Astrocyte of the cerebellum (primary cell): ENCODE results near the gene TNFSF18.

Experiments
- DNase-seq: peaks from one replicate; pipeline ENCODE4 v3.0.0-alpha.2; 2011; ENCODE audit warnings: low read depth
- H3K4me3 ChIP-seq: 2 replicates; pipeline ENCODE4 v1.5.1; 2011; ENCODE audit warnings: mild to moderate bottlenecking, low read depth, low read length, moderate library complexity
- in situ Hi-C: cut with HindIII; loops from 2 replicates; pipeline ENCODE4 v1.10.0; 2017; ENCODE audit warnings: low sequenced_read_pairs
- TF ChIP-seq, protein P1 (sequence below): IDR thresholded peaks from 2 replicates; pipeline ENCODE4 v1.5.1; 2012; ENCODE audit warnings: low read length, low read depth, moderate library complexity, mild to moderate bottlenecking; ENCODE audit errors: missing control alignments

TNFSF18 gene, protein sequence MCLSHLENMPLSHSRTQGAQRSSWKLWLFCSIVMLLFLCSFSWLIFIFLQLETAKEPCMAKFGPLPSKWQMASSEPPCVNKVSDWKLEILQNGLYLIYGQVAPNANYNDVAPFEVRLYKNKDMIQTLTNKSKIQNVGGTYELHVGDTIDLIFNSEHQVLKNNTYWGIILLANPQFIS

DNA sequence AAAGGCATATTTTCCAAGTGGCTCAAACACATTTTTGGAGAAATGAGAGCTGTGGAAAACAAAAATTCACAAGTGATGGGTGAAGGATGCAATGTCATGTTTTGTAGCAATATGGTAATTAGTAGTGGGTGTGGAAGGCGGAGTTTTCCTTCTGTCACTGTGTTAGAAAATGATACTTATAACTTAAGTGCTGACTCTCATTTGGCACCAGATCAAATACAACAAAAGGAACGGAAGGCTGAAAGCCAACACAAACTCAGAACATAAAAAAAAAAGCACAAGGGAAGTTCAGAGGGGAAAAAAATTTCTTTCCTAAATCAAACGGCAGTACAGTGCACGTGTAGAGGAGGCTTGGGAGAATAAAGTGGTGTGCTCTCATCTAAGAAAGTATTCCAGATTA lies at the start of gene TNFSF18:
Gene TNFSF18, minus strand, starts transcription at position 77 of the 400 bp plus-strand sequence. Its CDS starts 45 bp downstream, at position 32.
- in situ Hi-C loops: no loop called here
- H3K4me3 ChIP-seq: no peak within 1 kb of the TSS

DNA sequence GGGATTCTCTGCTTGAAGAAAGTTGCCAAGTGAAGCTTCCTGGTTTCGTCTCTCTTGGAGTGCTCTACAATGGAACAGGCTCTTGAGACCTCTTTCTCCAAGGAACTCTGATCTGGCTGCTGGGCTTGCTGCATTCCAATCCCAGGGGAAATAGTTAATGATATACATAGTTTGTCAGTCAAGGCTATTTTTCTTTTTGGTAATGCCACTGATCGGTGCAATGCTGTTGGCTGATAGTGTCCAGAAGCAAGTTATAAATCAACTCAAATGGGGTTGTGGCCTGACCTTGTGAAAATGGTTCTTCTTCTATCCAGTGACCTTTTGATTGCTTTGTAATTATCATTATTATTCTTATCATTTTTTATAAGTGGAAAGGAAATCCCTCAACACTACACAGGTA lies 48.4 kb upstream of the TNFSF18 start:
- TF ChIP-seq, protein P1, sequence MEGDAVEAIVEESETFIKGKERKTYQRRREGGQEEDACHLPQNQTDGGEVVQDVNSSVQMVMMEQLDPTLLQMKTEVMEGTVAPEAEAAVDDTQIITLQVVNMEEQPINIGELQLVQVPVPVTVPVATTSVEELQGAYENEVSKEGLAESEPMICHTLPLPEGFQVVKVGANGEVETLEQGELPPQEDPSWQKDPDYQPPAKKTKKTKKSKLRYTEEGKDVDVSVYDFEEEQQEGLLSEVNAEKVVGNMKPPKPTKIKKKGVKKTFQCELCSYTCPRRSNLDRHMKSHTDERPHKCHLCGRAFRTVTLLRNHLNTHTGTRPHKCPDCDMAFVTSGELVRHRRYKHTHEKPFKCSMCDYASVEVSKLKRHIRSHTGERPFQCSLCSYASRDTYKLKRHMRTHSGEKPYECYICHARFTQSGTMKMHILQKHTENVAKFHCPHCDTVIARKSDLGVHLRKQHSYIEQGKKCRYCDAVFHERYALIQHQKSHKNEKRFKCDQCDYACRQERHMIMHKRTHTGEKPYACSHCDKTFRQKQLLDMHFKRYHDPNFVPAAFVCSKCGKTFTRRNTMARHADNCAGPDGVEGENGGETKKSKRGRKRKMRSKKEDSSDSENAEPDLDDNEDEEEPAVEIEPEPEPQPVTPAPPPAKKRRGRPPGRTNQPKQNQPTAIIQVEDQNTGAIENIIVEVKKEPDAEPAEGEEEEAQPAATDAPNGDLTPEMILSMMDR: no peak
- in situ Hi-C loops: no loop called here
- H3K4me3 ChIP-seq: no peak overlapping the region
- no peak for DNase-seq

More for the DNA sequence above, at the start of gene TNFSF18:
- peak; percentile 67 for DNase-seq
- TF ChIP-seq, protein P1: no peak

DNA sequence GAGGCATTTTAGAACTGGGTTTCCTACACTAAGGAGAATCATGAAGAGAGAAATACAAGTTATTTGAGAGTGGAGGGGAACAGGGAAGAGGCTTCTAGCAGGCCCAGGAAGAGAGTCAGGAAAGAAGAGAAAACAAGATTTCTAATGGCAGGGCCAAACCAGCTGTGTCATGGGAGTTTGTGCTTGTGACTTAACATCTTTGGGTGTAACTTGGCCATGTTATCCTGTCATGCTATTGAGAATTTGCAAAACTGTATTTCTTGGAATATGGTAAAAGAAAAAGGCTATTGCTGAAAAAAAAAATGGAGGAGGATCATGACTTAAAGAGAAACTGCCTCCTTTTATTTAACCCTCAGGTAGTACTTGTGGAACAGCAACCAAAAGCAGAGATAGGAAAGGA lies 47.4 kb upstream of the TNFSF18 start:
- in situ Hi-C loops: no loop called here
- TF ChIP-seq, protein P1: no peak
- DNase-seq: no peak
- H3K4me3 ChIP-seq: no peak overlapping the region

DNA sequence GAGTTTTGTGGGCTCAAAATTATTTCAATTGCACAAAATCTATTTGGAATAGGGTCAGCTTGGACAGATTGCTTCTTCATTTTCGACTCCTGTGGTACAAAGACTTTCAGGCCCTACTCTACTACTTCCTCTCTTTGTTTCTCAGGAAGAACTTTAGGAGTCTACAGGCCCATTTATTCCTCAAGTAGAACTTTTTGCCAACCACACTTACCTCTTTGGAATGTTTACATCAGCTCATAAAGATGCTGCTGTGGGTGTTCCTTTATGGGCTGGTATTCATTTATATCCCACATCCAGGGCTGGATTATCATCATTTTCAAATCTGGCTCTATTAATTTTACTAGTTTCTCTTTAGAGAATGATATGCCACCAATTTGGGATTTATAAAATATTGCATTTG lies 46.3 kb upstream of the TNFSF18 start:
- in situ Hi-C loops: no loop called here
- no peak overlapping the region for H3K4me3 ChIP-seq
- TF ChIP-seq, protein P1: no peak
- DNase-seq: no peak

DNA sequence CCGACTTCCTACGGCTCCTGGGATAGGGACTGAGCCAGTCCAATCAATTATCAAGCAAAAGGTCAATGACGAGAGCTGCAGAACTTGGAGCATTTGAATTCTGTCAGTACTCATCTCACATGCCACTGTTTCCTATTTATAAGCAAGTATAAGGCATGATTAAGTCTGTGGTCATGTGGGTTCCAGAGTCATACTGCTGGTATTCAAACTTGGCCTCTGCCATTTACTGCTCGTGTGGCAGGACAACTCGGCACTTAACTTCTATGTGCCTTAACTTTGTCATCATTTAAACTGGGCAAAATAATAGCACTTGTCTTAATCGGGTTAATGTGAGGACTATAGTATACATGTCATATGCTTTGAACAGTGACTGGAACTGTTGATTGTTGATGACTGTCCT lies 44.9 kb upstream of the TNFSF18 start:
- no peak overlapping the region for H3K4me3 ChIP-seq
- TF ChIP-seq, protein P1: no peak
- DNase-seq: peak; percentile 38
- in situ Hi-C loops: no loop called here

DNA sequence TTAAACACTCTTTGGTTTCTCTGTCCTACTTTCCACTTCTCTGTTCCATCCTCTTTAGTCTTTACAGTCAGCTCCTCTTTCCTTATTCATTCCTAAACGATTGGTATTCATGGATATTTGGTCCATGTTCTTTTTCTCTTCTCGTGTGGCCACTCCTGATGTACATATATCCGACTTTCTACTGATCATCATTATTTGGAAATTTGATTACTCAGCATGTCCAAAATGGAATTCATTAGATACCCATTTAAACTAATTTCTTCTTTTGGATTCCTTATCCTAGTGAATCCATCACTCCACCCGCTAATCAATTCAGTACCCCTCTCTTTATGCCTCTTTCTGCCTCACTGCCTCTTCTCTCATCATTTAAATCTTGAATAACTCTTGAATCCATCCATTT lies 43.8 kb upstream of the TNFSF18 start:
- TF ChIP-seq, protein P1: no peak
- in situ Hi-C loops: no loop called here
- H3K4me3 ChIP-seq: no peak overlapping the region
- DNase-seq: no peak
